ENCODE results near the gene NUAK2.

Gene NUAK2

DNA sequence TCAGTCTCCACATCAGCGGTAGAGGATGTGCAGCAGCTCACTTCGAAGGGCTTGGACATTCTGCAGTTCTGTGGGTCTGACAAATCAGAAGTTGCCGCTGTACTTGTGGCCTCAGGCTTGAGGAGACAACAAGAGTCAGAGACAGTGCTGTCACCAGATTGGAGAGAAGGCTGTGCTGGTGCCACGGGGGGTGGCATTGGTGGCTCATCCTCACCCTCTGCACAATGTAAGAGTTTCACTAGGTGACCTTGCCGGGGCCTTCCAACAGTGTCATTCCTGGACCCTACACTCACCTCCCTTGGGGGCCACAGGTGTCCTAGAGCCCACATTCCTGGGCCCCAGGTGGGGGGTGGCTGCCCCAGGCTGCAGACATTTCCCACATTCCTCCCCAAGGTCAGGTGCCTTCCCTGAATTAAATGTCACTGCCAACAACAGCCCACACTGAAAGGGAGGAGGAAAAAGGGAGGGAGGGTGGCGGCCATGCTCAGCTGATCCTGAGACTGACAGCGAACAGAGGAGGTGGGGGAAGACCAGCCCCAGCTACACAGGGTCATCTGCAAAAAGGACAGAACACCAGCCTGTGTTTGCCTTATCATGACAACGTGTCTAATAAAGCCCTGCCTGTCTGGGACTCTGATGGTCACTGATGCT is 47.4 kb downstream of the NUAK2 start:
- Histone ChIP-seq H3K9me2 (replicated peaks; ENCODE audit: insufficient read depth, low read length) (no peaks in the 10 kb centered on the region), H4K20me1 (ENCODE audit: low read depth, low read length) (no peaks in the 10 kb centered on the region), H3K27me3 (ENCODE audit: low read length) (no peaks in the 10 kb centered on the region), H3K36me3 (ENCODE audit: low read length) (no peaks in the 10 kb centered on the region), H3K9ac (ENCODE audit: low read length) (peak overlapping the region; percentile 28; the same call in 1 of the 2 replicates), H2AFZ (ENCODE audit: low read depth, low read length, severe bottlenecking) (no peak overlapping the region), H3K79me2 (ENCODE audit: insufficient read depth, low read length) (no peaks in the 10 kb centered on the region), H3K27ac (ENCODE audit: low read depth, low read length) (peak overlapping the region; percentile 80), H3K4me3 (ENCODE audit: insufficient read depth, low read length, poor library complexity, severe bottlenecking) (no peak overlapping the region), H3K4me2 (ENCODE audit: low read depth, low read length, poor library complexity, severe bottlenecking) (peak overlapping the region; percentile 20), H3F3A (ENCODE audit: insufficient read depth) (peaks cover 7% of the 10 kb centered on the region; the same call in 1 of the 2 replicates), H3K9me3 (ENCODE audit: insufficient read depth, low read length) (no peaks in the 10 kb centered on the region)
- TF ChIP-seq, protein P1, sequence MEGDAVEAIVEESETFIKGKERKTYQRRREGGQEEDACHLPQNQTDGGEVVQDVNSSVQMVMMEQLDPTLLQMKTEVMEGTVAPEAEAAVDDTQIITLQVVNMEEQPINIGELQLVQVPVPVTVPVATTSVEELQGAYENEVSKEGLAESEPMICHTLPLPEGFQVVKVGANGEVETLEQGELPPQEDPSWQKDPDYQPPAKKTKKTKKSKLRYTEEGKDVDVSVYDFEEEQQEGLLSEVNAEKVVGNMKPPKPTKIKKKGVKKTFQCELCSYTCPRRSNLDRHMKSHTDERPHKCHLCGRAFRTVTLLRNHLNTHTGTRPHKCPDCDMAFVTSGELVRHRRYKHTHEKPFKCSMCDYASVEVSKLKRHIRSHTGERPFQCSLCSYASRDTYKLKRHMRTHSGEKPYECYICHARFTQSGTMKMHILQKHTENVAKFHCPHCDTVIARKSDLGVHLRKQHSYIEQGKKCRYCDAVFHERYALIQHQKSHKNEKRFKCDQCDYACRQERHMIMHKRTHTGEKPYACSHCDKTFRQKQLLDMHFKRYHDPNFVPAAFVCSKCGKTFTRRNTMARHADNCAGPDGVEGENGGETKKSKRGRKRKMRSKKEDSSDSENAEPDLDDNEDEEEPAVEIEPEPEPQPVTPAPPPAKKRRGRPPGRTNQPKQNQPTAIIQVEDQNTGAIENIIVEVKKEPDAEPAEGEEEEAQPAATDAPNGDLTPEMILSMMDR (IDR thresholded peaks at IDR 0.05; ENCODE audit: insufficient read depth, low read length, poor library complexity, severe bottlenecking) = no peak
- TF ChIP-seq EZH2phosphoT487 (conservative IDR thresholded peaks at IDR 0.05; ENCODE audit: low read length) = no peak

DNA sequence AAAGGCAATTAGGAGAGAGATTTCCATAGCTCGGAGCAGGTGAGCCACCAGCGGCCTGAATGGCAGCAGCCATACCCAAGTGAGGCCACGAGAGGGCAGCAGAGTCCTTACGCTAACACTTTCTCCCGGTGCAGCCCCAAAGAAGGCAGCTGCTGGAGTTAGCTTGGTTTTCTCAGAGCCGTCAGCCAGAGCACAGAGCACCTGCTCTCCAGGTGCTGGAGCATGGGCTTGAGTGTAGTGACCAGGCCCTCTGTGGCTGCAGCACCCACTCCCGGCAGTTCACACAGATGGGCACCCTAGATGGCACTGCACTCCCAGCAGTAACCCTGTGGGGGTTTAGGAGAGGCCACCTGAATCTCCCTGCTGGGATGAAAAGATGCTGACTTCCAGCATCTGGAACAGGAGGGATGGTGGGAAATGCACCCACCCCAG is 48.0 kb downstream of the NUAK2 start:
- TF ChIP-seq, protein P1 (IDR thresholded peaks at IDR 0.05; ENCODE audit: insufficient read depth, low read length, poor library complexity, severe bottlenecking) = peak; percentile 88
- TF ChIP-seq EZH2phosphoT487 (conservative IDR thresholded peaks at IDR 0.05; ENCODE audit: low read length) = no peak
- no peaks in the 10 kb centered on the region for H3K9me2 ChIP-seq (replicated peaks; ENCODE audit: insufficient read depth, low read length)
- H3F3A ChIP-seq (ENCODE audit: insufficient read depth) = peaks cover 7% of the 10 kb centered on the region; the same call in 1 of the 2 replicates
- no peaks in the 10 kb centered on the region for H4K20me1 ChIP-seq (ENCODE audit: low read depth, low read length)
- H3K79me2 ChIP-seq (ENCODE audit: insufficient read depth, low read length) = no peaks in the 10 kb centered on the region
- no peaks in the 10 kb centered on the region for H3K9me3 ChIP-seq (ENCODE audit: insufficient read depth, low read length)
- peak overlapping the region; percentile 80 for H3K27ac ChIP-seq (ENCODE audit: low read depth, low read length)
- H3K27me3 ChIP-seq (ENCODE audit: low read length) = no peaks in the 10 kb centered on the region
- H3K4me2 ChIP-seq (ENCODE audit: low read depth, low read length, poor library complexity, severe bottlenecking) = peak overlapping the region; percentile 20
- H3K4me3 ChIP-seq (ENCODE audit: insufficient read depth, low read length, poor library complexity, severe bottlenecking) = no peak overlapping the region
- no peaks in the 10 kb centered on the region for H3K36me3 ChIP-seq (ENCODE audit: low read length)
- no peak overlapping the region for H2AFZ ChIP-seq (ENCODE audit: low read depth, low read length, severe bottlenecking)
- peak overlapping the region; percentile 28; the same call in 1 of the 2 replicates for H3K9ac ChIP-seq (ENCODE audit: low read length)

DNA sequence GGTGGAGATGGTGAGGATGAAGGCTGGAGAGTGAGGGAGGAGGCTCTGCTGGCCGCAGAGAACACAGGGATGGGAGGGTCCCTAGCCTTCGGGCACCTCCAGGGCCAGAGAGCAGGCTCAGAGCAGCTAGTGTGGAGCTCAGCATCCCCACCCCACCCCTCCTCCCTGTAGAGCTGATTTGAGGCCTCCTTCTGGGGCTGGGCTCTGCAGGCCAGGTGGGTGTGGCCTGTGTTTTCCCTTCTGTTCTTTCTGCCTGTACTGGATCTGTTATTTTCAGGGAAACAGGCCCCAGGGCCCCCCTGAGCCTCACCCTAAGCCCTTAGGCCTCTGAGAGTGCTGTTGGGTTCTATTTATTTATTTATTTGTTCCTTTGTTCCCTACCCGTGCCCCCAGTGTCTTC is 49.0 kb downstream of the NUAK2 start:
- peaks cover 7% of the 10 kb centered on the region; the same call in 1 of the 2 replicates for H3F3A ChIP-seq (ENCODE audit: insufficient read depth)
- no peaks in the 10 kb centered on the region for H3K9me2 ChIP-seq (replicated peaks; ENCODE audit: insufficient read depth, low read length)
- no peaks in the 10 kb centered on the region for H3K36me3 ChIP-seq (ENCODE audit: low read length)
- H4K20me1 ChIP-seq (ENCODE audit: low read depth, low read length) = no peaks in the 10 kb centered on the region
- H3K27ac ChIP-seq (ENCODE audit: low read depth, low read length) = no peak overlapping the region
- TF ChIP-seq, protein P1 (IDR thresholded peaks at IDR 0.05; ENCODE audit: insufficient read depth, low read length, poor library complexity, severe bottlenecking) = no peak
- no peak for TF ChIP-seq EZH2phosphoT487 (conservative IDR thresholded peaks at IDR 0.05; ENCODE audit: low read length)
- H3K4me2 ChIP-seq (ENCODE audit: low read depth, low read length, poor library complexity, severe bottlenecking) = no peak overlapping the region
- H2AFZ ChIP-seq (ENCODE audit: low read depth, low read length, severe bottlenecking) = no peak overlapping the region
- H3K9ac ChIP-seq (ENCODE audit: low read length) = no peak overlapping the region
- no peaks in the 10 kb centered on the region for H3K9me3 ChIP-seq (ENCODE audit: insufficient read depth, low read length)
- H3K4me3 ChIP-seq (ENCODE audit: insufficient read depth, low read length, poor library complexity, severe bottlenecking) = no peak overlapping the region
- H3K27me3 ChIP-seq (ENCODE audit: low read length) = no peaks in the 10 kb centered on the region
- H3K79me2 ChIP-seq (ENCODE audit: insufficient read depth, low read length) = no peaks in the 10 kb centered on the region

Data from SU-DHL-6 (cell line).